DND-41 (cell line): ENCODE results near the gene TM4SF4.

Experiments
- ATAC-seq: fragments of 200-7000 bp; cut with Tn5 transposase; 3 replicates; pipeline ENCODE4 v1.9.1; 2021; ENCODE audit warnings: low read depth; ENCODE audit not compliant: insufficient read depth
- DNase-seq: peaks from one replicate; pipeline ENCODE4 v3.0.0-alpha.2; 2020
- H2AFZ ChIP-seq: 2 replicates; pipeline ENCODE4 v1.6.0; 2012; ENCODE audit warnings: low read depth, low read length
- H3K27ac ChIP-seq: 2 replicates; pipeline ENCODE4 v1.5.1; 2012; ENCODE audit warnings: low read length, inconsistent platforms
- H3K27me3 ChIP-seq: fragments of 200-600 bp; sonication (generic); 2 replicates; pipeline ENCODE4 v1.6.0; 2012; ENCODE audit warnings: low read length, mild to moderate bottlenecking, inconsistent platforms; ENCODE audit not compliant: insufficient read depth, poor library complexity
- H3K36me3 ChIP-seq: 2 replicates; pipeline ENCODE4 v1.5.1; 2012; ENCODE audit warnings: low read length, inconsistent platforms; ENCODE audit not compliant: insufficient read depth
- H3K4me1 ChIP-seq: 2 replicates; pipeline ENCODE4 v1.5.1; 2012; ENCODE audit warnings: mild to moderate bottlenecking, low read length; ENCODE audit not compliant: insufficient read depth
- H3K4me2 ChIP-seq: 2 replicates; pipeline ENCODE4 v1.6.0; 2012; ENCODE audit warnings: mild to moderate bottlenecking, moderate library complexity, low read length, inconsistent platforms; ENCODE audit not compliant: insufficient read depth
- H3K4me3 ChIP-seq, 2 experiments: fragments of 200-600 bp in 1 of 2; shearing (Covaris generic) in 1 of 2; 2 replicates each; pipeline ENCODE4 v1.5.1; 2012 to 2016; ENCODE audit warnings: inconsistent platforms in 2 of 2, low read length in 2 of 2, mild to moderate bottlenecking in 2 of 2, low read depth in 1 of 2, moderate library complexity in 1 of 2
- H3K79me2 ChIP-seq: 2 replicates; pipeline ENCODE4 v1.6.0; 2012; ENCODE audit warnings: low read length, inconsistent platforms; ENCODE audit not compliant: insufficient read depth
- H3K9ac ChIP-seq: 2 replicates; pipeline ENCODE4 v1.6.0; 2012; ENCODE audit warnings: low read depth, mild to moderate bottlenecking, inconsistent platforms, low read length, moderate library complexity
- H3K9me3 ChIP-seq: 2 replicates; pipeline ENCODE4 v1.5.1; 2012; ENCODE audit warnings: low read length, moderate library complexity, mild to moderate bottlenecking, inconsistent platforms; ENCODE audit not compliant: insufficient read depth, severe bottlenecking
- H4K20me1 ChIP-seq: 2 replicates; pipeline ENCODE4 v1.6.0; 2012; ENCODE audit warnings: low read length; ENCODE audit not compliant: insufficient read depth
- CTCF ChIP-seq: IDR thresholded peaks from 2 replicates; pipeline ENCODE4 v1.5.1; 2012; ENCODE audit warnings: borderline replicate concordance, low read length, moderate library complexity, mild to moderate bottlenecking; ENCODE audit not compliant: poor library complexity, severe bottlenecking; ENCODE audit errors: extremely low read depth
- EZH2 ChIP-seq: IDR thresholded peaks from 3 replicates; pipeline ENCODE4 v1.6.1; 2012; ENCODE audit warnings: borderline replicate concordance, low read depth, mild to moderate bottlenecking, moderate library complexity, low read length, inconsistent platforms; ENCODE audit not compliant: severe bottlenecking

TM4SF4 gene

GRCh38 chr3:149507491-149508324, 33.2 kb downstream of the TM4SF4 start:
- H3K27me3 ChIP-seq, result peaks cover 3% of the 10 kb centered on the region
- H3K9me3 ChIP-seq, result no peaks in the 10 kb centered on the region
- H3K27ac ChIP-seq, result no peak overlapping the region
- TF ChIP-seq EZH2 (no peak), CTCF (no peak)
- H4K20me1 ChIP-seq, result no peaks in the 10 kb centered on the region
- no peak for DNase-seq
- no peaks in the 10 kb centered on the region for H3K79me2 ChIP-seq
- ATAC-seq, result no peak
- no peak overlapping the region for H2AFZ ChIP-seq
- H3K4me3 ChIP-seq, result no peak overlapping the region
- H3K36me3 ChIP-seq, result no peaks in the 10 kb centered on the region
- H3K4me1 ChIP-seq, result no peaks in the 10 kb centered on the region
- no peak overlapping the region for H3K9ac ChIP-seq
- H3K4me2 ChIP-seq, result no peak overlapping the region

- Histone ChIP-seq H3K4me3 (no peak overlapping the region), H3K36me3 (no peaks in the 10 kb centered on the region), H3K4me1 (no peaks in the 10 kb centered on the region), H3K9me3 (no peaks in the 10 kb centered on the region), H3K27me3 (peaks cover 3% of the 10 kb centered on the region), H2AFZ (no peak overlapping the region), H3K4me2 (no peak overlapping the region), H3K27ac (no peak overlapping the region), H3K79me2 (no peaks in the 10 kb centered on the region), H4K20me1 (no peaks in the 10 kb centered on the region), H3K9ac (no peak overlapping the region)
- TF ChIP-seq CTCF, result no peak
- no peak for TF ChIP-seq EZH2
- DNase-seq, result no peak
- ATAC-seq, result no peak
Observed at GRCh38 chr3:149509526-149509925, 35.0 kb downstream of the TM4SF4 start.

- Histone ChIP-seq H3K4me2 (no peak overlapping the region), H3K27ac (no peak overlapping the region), H3K27me3 (peaks cover 3% of the 10 kb centered on the region), H3K9ac (no peak overlapping the region), H3K36me3 (no peaks in the 10 kb centered on the region), H3K4me3 (no peak overlapping the region), H3K9me3 (no peaks in the 10 kb centered on the region), H3K79me2 (no peaks in the 10 kb centered on the region), H2AFZ (no peak overlapping the region), H3K4me1 (no peaks in the 10 kb centered on the region), H4K20me1 (no peaks in the 10 kb centered on the region)
- DNase-seq (no peak), ATAC-seq (no peak)
- TF ChIP-seq CTCF, result no peak
- TF ChIP-seq EZH2, result no peak
Observed at GRCh38 chr3:149510480-149510879, 36.0 kb downstream of the TM4SF4 start.
